HEK293 (cell line): ENCODE measurements around the gene PRR3.
A peak's percentile ranks its signal among the peaks of the same experiment; 100 is the strongest.

Experiments
- GLIS2 ChIP-seq: fragments of 450-650 bp; formaldehyde crosslinking; IDR thresholded peaks from 2 replicates; pipeline ENCODE4 v1.5.1; 2016; ENCODE audit warnings: missing biosample characterization, missing genetic modification characterization
- KLF1 ChIP-seq: fragments of 450-650 bp; formaldehyde crosslinking; IDR thresholded peaks from 2 replicates; pipeline ENCODE4 v1.5.1; 2016; ENCODE audit warnings: missing biosample characterization, missing genetic modification characterization
- MEIS1 ChIP-seq: sonication (generic); formaldehyde crosslinking; IDR thresholded peaks from 2 replicates; pipeline ENCODE4 v1.8.1; 2022; ENCODE audit warnings: missing genetic modification reagents, mild to moderate bottlenecking, borderline replicate concordance
- WT1 ChIP-seq: fragments of 450-650 bp; formaldehyde crosslinking; IDR thresholded peaks from 2 replicates; pipeline ENCODE4 v1.5.1; 2016; ENCODE audit warnings: missing biosample characterization, missing genetic modification characterization
- YY2 ChIP-seq: fragments of 450-650 bp; formaldehyde crosslinking; IDR thresholded peaks from 2 replicates; pipeline ENCODE4 v1.5.1; 2016; ENCODE audit warnings: missing biosample characterization, missing genetic modification characterization
- ZBTB1 ChIP-seq: fragments of 450-650 bp; formaldehyde crosslinking; IDR thresholded peaks from 2 replicates; pipeline ENCODE4 v1.5.1; 2016; ENCODE audit warnings: missing biosample characterization, missing genetic modification characterization
- ZBTB17 ChIP-seq: fragments of 450-650 bp; formaldehyde crosslinking; IDR thresholded peaks from 2 replicates; pipeline ENCODE4 v1.5.1; 2016; ENCODE audit warnings: missing biosample characterization, missing genetic modification characterization
- ZBTB48 ChIP-seq: fragments of 450-650 bp; formaldehyde crosslinking; IDR thresholded peaks from 2 replicates; pipeline ENCODE4 v1.5.1; 2016; ENCODE audit warnings: missing biosample characterization, missing genetic modification characterization
- ZBTB8A ChIP-seq: fragments of 450-650 bp; formaldehyde crosslinking; IDR thresholded peaks from 2 replicates; pipeline ENCODE4 v1.5.1; 2016; ENCODE audit warnings: missing biosample characterization, missing genetic modification characterization
- ZEB2 ChIP-seq: fragments of 450-650 bp; formaldehyde crosslinking; IDR thresholded peaks from 2 replicates; pipeline ENCODE4 v1.5.1; 2016; ENCODE audit warnings: missing biosample characterization, missing genetic modification characterization
- ZFP69B ChIP-seq: fragments of 450-650 bp; formaldehyde crosslinking; IDR thresholded peaks from 2 replicates; pipeline ENCODE4 v1.5.1; 2016; ENCODE audit warnings: missing biosample characterization, missing genetic modification characterization
- ZNF10 ChIP-seq: fragments of 450-650 bp; formaldehyde crosslinking; IDR thresholded peaks from 2 replicates; pipeline ENCODE4 v1.5.1; 2017; ENCODE audit warnings: missing biosample characterization, missing genetic modification characterization
- ZNF221 ChIP-seq: fragments of 450-650 bp; formaldehyde crosslinking; IDR thresholded peaks from 2 replicates; pipeline ENCODE4 v1.5.1; 2017; ENCODE audit warnings: missing biosample characterization, missing genetic modification characterization, borderline replicate concordance
- ZNF23 ChIP-seq: fragments of 450-650 bp; formaldehyde crosslinking; IDR thresholded peaks from 2 replicates; pipeline ENCODE4 v1.5.1; 2016; ENCODE audit warnings: missing biosample characterization, missing genetic modification characterization, borderline replicate concordance
- ZNF324 ChIP-seq: fragments of 450-650 bp; formaldehyde crosslinking; IDR thresholded peaks from 2 replicates; pipeline ENCODE4 v1.5.1; 2016; ENCODE audit warnings: missing biosample characterization, missing genetic modification characterization
- ZNF335 ChIP-seq: fragments of 450-650 bp; formaldehyde crosslinking; conservative IDR thresholded peaks from 2 replicates; pipeline ENCODE4 v1.5.1; 2016; ENCODE audit warnings: missing biosample characterization, missing genetic modification characterization
- ZNF341 ChIP-seq: fragments of 450-650 bp; formaldehyde crosslinking; IDR thresholded peaks from 2 replicates; pipeline ENCODE4; 2016; ENCODE audit warnings: low read depth, missing biosample characterization, missing genetic modification characterization
- ZNF473 ChIP-seq: fragments of 450-650 bp; formaldehyde crosslinking; IDR thresholded peaks from 2 replicates; pipeline ENCODE4 v1.5.1; 2017; ENCODE audit warnings: missing biosample characterization, missing genetic modification characterization
- ZNF514 ChIP-seq: fragments of 450-650 bp; formaldehyde crosslinking; IDR thresholded peaks from 2 replicates; pipeline ENCODE4 v1.5.1; 2016; ENCODE audit warnings: missing biosample characterization, missing genetic modification characterization
- ZNF610 ChIP-seq: fragments of 450-650 bp; formaldehyde crosslinking; IDR thresholded peaks from 2 replicates; pipeline ENCODE4 v1.5.1; 2016; ENCODE audit warnings: missing biosample characterization, missing genetic modification characterization, borderline replicate concordance
- ZNF623 ChIP-seq: fragments of 450-650 bp; formaldehyde crosslinking; IDR thresholded peaks from 2 replicates; pipeline ENCODE4 v1.5.1; 2016; ENCODE audit warnings: missing biosample characterization, missing genetic modification characterization
- ZNF664 ChIP-seq: fragments of 450-650 bp; formaldehyde crosslinking; IDR thresholded peaks from 2 replicates; pipeline ENCODE4 v1.5.1; 2016; ENCODE audit warnings: missing biosample characterization, missing genetic modification characterization
- ZNF777 ChIP-seq: fragments of 450-650 bp; formaldehyde crosslinking; IDR thresholded peaks from 2 replicates; pipeline ENCODE4 v1.5.1; 2017; ENCODE audit warnings: missing biosample characterization, missing genetic modification characterization, borderline replicate concordance
- ZNF792 ChIP-seq: fragments of 450-650 bp; formaldehyde crosslinking; IDR thresholded peaks from 2 replicates; pipeline ENCODE4 v1.5.1; 2016; ENCODE audit warnings: missing biosample characterization, missing genetic modification characterization
- ZSCAN30 ChIP-seq: fragments of 450-650 bp; IDR thresholded peaks from 2 replicates; pipeline ENCODE4 v1.5.1; 2018; ENCODE audit warnings: missing biosample characterization, mild to moderate bottlenecking, missing genetic modification characterization, moderate library complexity
- TF ChIP-seq, protein P1 (sequence below): fragments of 450-650 bp; formaldehyde crosslinking; IDR thresholded peaks from 2 replicates; pipeline ENCODE4 v1.5.1; 2017; ENCODE audit warnings: missing biosample characterization, missing genetic modification characterization
- TF ChIP-seq, protein P2 (sequence below): sonication (generic); formaldehyde crosslinking; IDR thresholded peaks from 2 replicates; pipeline ENCODE4 v1.8.1; 2022; ENCODE audit warnings: mild to moderate bottlenecking, moderate library complexity, missing genetic modification reagents
- TF ChIP-seq, protein P3 (sequence below): fragments of 450-650 bp; formaldehyde crosslinking; IDR thresholded peaks from 2 replicates; pipeline ENCODE4 v1.5.1; 2016; ENCODE audit warnings: missing biosample characterization, missing genetic modification characterization
- TF ChIP-seq, protein P4 (sequence below): fragments of 450-650 bp; formaldehyde crosslinking; conservative IDR thresholded peaks from 2 replicates; pipeline ENCODE4 v1.5.1; 2016; ENCODE audit warnings: low read depth, missing biosample characterization, missing genetic modification characterization
- TF ChIP-seq, protein P5 (sequence below): fragments of 450-650 bp; formaldehyde crosslinking; IDR thresholded peaks from 2 replicates; pipeline ENCODE4 v1.5.1; 2016; ENCODE audit warnings: missing biosample characterization, missing genetic modification characterization

The PRR3 gene

DNA sequence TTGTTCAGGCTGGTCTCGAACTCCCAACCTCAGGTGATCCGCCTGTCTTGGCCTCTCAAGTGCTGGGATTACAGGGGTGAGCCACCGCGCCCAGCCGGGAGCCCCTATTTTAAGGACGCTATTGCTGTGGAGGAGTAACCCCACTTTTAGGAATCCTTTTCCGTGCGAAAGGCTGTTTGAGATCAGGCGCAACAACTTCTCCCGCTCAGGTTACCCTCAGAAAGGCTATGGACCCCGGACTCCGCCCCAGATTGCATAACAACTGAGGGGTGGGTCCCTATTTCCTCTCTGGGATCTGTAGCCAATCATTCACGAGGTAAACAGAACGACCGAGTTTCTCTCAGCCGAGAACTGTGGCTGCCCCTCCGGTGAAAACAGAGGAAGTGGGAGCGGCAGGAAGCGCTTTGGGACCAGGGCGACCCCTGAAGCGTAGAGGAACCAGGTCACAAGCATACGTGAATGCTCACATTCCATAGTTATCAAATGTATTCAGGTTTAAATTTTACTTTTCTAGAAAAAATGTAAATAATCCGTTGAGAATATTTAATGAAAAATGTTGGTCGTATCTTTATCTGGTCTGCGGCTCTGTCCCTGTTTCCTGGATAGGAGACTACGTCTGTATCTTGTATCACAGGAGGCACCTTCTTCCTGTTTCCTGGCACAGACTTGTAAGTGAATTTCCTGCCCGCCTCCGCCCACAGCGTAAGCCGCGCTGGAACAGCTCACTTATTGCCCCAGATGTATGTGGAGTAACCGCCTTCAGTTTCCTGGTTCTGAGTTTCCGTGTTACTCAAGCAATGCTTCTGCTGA lies 40.9 kb upstream of the PRR3 start (continued):
- TF ChIP-seq, protein P1, sequence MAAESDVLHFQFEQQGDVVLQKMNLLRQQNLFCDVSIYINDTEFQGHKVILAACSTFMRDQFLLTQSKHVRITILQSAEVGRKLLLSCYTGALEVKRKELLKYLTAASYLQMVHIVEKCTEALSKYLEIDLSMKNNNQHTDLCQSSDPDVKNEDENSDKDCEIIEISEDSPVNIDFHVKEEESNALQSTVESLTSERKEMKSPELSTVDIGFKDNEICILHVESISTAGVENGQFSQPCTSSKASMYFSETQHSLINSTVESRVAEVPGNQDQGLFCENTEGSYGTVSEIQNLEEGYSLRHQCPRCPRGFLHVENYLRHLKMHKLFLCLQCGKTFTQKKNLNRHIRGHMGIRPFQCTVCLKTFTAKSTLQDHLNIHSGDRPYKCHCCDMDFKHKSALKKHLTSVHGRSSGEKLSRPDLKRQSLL (tag by site-specific recombination), result no peak
- TF ChIP-seq, protein P2, sequence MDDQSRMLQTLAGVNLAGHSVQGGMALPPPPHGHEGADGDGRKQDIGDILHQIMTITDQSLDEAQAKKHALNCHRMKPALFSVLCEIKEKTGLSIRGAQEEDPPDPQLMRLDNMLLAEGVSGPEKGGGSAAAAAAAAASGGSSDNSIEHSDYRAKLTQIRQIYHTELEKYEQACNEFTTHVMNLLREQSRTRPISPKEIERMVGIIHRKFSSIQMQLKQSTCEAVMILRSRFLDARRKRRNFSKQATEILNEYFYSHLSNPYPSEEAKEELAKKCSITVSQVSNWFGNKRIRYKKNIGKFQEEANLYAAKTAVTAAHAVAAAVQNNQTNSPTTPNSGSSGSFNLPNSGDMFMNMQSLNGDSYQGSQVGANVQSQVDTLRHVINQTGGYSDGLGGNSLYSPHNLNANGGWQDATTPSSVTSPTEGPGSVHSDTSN (CRISPR knock-in tag), result no peak
- TF ChIP-seq ZNF221 (tag by site-specific recombination) (no peak), ZNF610 (tag by site-specific recombination) (peak; percentile 92), ZNF10 (no peak), ZNF335 (tag by site-specific recombination) (peak; percentile 76), ZNF623 (tag by site-specific recombination) (no peak), ZNF324 (tag by site-specific recombination) (no peak), ZEB2 (no peak), ZNF514 (tag by site-specific recombination) (no peak), ZBTB1 (tag by site-specific recombination) (no peak), ZFP69B (tag by site-specific recombination) (peak; percentile 64; the same call in 1 of the 2 replicates), ZNF777 (tag by site-specific recombination) (no peak), ZBTB48 (tag by site-specific recombination) (no peak), ZNF792 (tag by site-specific recombination) (no peak), YY2 (tag by site-specific recombination) (no peak), ZNF473 (tag by site-specific recombination) (no peak), KLF1 (tag by site-specific recombination) (peak; percentile 23; the same call in 1 of the 2 replicates), MEIS1 (CRISPR knock-in tag) (no peak), WT1 (tag by site-specific recombination) (no peak), ZNF23 (tag by site-specific recombination) (no peak), ZBTB8A (peak; percentile 61), ZBTB17 (tag by site-specific recombination) (peak; percentile 84), ZNF664 (no peak), ZSCAN30 (no peak), GLIS2 (tag by site-specific recombination) (no peak), ZNF341 (tag by site-specific recombination) (peak; percentile 67)
- TF ChIP-seq, protein P3, sequence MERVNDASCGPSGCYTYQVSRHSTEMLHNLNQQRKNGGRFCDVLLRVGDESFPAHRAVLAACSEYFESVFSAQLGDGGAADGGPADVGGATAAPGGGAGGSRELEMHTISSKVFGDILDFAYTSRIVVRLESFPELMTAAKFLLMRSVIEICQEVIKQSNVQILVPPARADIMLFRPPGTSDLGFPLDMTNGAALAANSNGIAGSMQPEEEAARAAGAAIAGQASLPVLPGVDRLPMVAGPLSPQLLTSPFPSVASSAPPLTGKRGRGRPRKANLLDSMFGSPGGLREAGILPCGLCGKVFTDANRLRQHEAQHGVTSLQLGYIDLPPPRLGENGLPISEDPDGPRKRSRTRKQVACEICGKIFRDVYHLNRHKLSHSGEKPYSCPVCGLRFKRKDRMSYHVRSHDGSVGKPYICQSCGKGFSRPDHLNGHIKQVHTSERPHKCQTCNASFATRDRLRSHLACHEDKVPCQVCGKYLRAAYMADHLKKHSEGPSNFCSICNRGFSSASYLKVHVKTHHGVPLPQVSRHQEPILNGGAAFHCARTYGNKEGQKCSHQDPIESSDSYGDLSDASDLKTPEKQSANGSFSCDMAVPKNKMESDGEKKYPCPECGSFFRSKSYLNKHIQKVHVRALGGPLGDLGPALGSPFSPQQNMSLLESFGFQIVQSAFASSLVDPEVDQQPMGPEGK (tag by site-specific recombination), result no peak
- TF ChIP-seq, protein P4, sequence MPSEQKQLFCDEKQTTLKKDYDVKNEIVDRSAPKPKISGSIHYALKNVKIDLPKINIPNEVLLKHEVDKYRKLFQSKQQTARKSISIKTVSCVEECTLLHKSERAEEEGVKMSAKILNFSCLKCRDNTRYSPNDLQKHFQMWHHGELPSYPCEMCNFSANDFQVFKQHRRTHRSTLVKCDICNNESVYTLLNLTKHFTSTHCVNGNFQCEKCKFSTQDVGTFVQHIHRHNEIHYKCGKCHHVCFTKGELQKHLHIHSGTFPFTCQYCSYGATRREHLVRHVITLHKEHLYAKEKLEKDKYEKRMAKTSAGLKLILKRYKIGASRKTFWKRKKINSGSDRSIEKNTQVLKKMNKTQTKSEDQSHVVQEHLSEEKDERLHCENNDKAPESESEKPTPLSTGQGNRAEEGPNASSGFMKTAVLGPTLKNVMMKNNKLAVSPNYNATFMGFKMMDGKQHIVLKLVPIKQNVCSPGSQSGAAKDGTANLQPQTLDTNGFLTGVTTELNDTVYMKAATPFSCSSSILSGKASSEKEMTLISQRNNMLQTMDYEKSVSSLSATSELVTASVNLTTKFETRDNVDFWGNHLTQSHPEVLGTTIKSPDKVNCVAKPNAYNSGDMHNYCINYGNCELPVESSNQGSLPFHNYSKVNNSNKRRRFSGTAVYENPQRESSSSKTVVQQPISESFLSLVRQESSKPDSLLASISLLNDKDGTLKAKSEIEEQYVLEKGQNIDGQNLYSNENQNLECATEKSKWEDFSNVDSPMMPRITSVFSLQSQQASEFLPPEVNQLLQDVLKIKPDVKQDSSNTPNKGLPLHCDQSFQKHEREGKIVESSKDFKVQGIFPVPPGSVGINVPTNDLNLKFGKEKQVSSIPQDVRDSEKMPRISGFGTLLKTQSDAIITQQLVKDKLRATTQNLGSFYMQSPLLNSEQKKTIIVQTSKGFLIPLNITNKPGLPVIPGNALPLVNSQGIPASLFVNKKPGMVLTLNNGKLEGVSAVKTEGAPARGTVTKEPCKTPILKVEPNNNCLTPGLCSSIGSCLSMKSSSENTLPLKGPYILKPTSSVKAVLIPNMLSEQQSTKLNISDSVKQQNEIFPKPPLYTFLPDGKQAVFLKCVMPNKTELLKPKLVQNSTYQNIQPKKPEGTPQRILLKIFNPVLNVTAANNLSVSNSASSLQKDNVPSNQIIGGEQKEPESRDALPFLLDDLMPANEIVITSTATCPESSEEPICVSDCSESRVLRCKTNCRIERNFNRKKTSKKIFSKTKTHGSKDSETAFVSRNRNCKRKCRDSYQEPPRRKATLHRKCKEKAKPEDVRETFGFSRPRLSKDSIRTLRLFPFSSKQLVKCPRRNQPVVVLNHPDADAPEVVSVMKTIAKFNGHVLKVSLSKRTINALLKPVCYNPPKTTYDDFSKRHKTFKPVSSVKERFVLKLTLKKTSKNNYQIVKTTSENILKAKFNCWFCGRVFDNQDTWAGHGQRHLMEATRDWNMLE, result peak; percentile 66
- TF ChIP-seq, protein P5, sequence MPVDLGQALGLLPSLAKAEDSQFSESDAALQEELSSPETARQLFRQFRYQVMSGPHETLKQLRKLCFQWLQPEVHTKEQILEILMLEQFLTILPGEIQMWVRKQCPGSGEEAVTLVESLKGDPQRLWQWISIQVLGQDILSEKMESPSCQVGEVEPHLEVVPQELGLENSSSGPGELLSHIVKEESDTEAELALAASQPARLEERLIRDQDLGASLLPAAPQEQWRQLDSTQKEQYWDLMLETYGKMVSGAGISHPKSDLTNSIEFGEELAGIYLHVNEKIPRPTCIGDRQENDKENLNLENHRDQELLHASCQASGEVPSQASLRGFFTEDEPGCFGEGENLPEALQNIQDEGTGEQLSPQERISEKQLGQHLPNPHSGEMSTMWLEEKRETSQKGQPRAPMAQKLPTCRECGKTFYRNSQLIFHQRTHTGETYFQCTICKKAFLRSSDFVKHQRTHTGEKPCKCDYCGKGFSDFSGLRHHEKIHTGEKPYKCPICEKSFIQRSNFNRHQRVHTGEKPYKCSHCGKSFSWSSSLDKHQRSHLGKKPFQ (tag by site-specific recombination), result no peak
- TF ChIP-seq, all 188 proteins: peak for 16
